SU-DHL-6 (cell line): Measurements from ENCODE around the gene NR2F6.

Experiments
- EZH2phosphoT487 ChIP-seq: fragments of 200-600 bp; sonication (generic), shearing (Covaris generic); conservative IDR thresholded peaks from 2 replicates; pipeline ENCODE4 v1.6.1; 2018; ENCODE audit warnings: mild to moderate bottlenecking, antibody characterized with exemption, low read length, moderate library complexity, mixed read lengths
- TF ChIP-seq, protein P1 (sequence below): fragments of 200-600 bp; sonication (generic); IDR thresholded peaks from one replicate; pipeline ENCODE4 v1.5.1; 2017; ENCODE audit warnings: antibody characterized with exemption, mild to moderate bottlenecking, low read length, moderate library complexity; ENCODE audit not compliant: insufficient read depth, poor library complexity, severe bottlenecking

DNA sequence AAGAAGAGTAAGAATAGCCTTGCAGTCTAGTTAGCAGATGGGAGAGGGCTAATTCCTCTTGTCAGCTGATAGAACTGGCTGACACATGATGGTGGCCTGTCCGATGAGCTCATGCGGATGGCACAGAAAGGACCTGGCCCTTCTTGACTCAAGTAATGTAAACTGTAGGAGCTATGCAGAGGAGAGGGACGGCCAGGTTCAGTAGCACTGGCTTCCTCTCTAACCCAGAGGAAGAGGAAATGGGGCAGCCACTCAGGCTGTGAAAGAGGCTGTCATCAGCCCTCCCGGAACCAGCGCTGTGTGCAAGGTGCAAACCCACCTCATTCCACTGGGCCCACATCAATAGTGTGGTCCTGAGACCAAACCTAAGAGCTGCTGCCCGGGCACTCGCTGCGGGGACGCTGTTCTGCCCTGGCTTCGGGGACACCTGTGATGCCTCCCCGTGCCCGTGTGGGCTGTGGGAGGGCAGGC is 61.3 kb downstream of the NR2F6 start:
- TF ChIP-seq, protein P1, sequence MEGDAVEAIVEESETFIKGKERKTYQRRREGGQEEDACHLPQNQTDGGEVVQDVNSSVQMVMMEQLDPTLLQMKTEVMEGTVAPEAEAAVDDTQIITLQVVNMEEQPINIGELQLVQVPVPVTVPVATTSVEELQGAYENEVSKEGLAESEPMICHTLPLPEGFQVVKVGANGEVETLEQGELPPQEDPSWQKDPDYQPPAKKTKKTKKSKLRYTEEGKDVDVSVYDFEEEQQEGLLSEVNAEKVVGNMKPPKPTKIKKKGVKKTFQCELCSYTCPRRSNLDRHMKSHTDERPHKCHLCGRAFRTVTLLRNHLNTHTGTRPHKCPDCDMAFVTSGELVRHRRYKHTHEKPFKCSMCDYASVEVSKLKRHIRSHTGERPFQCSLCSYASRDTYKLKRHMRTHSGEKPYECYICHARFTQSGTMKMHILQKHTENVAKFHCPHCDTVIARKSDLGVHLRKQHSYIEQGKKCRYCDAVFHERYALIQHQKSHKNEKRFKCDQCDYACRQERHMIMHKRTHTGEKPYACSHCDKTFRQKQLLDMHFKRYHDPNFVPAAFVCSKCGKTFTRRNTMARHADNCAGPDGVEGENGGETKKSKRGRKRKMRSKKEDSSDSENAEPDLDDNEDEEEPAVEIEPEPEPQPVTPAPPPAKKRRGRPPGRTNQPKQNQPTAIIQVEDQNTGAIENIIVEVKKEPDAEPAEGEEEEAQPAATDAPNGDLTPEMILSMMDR = no peak
- TF ChIP-seq EZH2phosphoT487 = no peak
